Left ventricle myocardium inferior (tissue), 1 donor: ENCODE measurements around the gene TMEFF1. TPM values are rescaled to one million over a fixed set of nuclear protein-coding genes. Genes with fewer than 3 reads are reported as not detected.

ENCODE experiments used
- DNase-seq: peaks from one replicate; pipeline ENCODE4 v3.0.0-alpha.2; 2020
- H3K27ac ChIP-seq: fragments of 200-600 bp; replicated peaks from 2 replicates; pipeline ENCODE4 v1.8.0; 2021
- H3K27me3 ChIP-seq: fragments of 200-600 bp; 2 replicates; pipeline ENCODE4 v1.8.0; 2021; ENCODE audit warnings: low read depth
- H3K36me3 ChIP-seq: fragments of 200-600 bp; 2 replicates; pipeline ENCODE4 v1.8.0; 2021
- H3K4me1 ChIP-seq: fragments of 200-600 bp; 2 replicates; pipeline ENCODE4 v1.8.0; 2021
- H3K4me3 ChIP-seq: fragments of 200-600 bp; 2 replicates; pipeline ENCODE4 v1.8.0; 2021; ENCODE audit warnings: mild to moderate bottlenecking, moderate library complexity
- H3K9me3 ChIP-seq: fragments of 200-600 bp; replicated peaks from 2 replicates; pipeline ENCODE4 v1.8.0; 2021
- CTCF ChIP-seq: fragments of 200-600 bp; IDR thresholded peaks from 2 replicates; pipeline ENCODE4 v1.8.0; 2021; ENCODE audit warnings: antibody characterized with exemption, mild to moderate bottlenecking, borderline replicate concordance
- intact Hi-C: fragments of 100-400 bp; cut with micrococcal nuclease; formaldehyde crosslinking; loops from one replicate; pipeline ENCODE4 v1.11.0; 2022
- total RNA-seq: library from RNA; stranded (reverse); fragmentation: NEBNext Ultra II Directional; extraction: Animal tissue kit (Norgen Biotek cat#: 25700); gene quantifications from one replicate; pipeline ENCODE4 v1.2.1, GENCODE V29; 2021
- donor health status: DM: no; HTN: yes; CAD: no; lungs with severe emphysema.

The TMEFF1 gene
- total RNA-seq, 1 donor from 2014 or later: not detected

GRCh38 chr9:100445161-100445902, 27.6 kb upstream of the TMEFF1 start:
- peaks cover 8% of the 10 kb centered on the region for H3K36me3 ChIP-seq
- H3K9me3 ChIP-seq: no peaks in the 10 kb centered on the region
- no peak overlapping the region for H3K27ac ChIP-seq
- TF ChIP-seq CTCF: no peak
- DNase-seq: no peak
- H3K27me3 ChIP-seq: no peaks in the 10 kb centered on the region
- no peak overlapping the region for H3K4me3 ChIP-seq
- peaks cover 8% of the 10 kb centered on the region for H3K4me1 ChIP-seq
- intact Hi-C loops: no loop called here

GRCh38 chr9:100445903-100446549, 26.9 kb upstream of the TMEFF1 start:
- H3K4me1 ChIP-seq: peaks cover 8% of the 10 kb centered on the region
- no peak for TF ChIP-seq CTCF
- H3K27me3 ChIP-seq: no peaks in the 10 kb centered on the region
- H3K36me3 ChIP-seq: peaks cover 15% of the 10 kb centered on the region
- DNase-seq: no peak
- no peak overlapping the region for H3K27ac ChIP-seq
- H3K9me3 ChIP-seq: no peaks in the 10 kb centered on the region
- intact Hi-C loops: no loop called here
- no peak overlapping the region for H3K4me3 ChIP-seq

- no peak for DNase-seq
- Histone ChIP-seq H3K4me3 (no peak overlapping the region), H3K9me3 (no peaks in the 10 kb centered on the region), H3K27me3 (no peaks in the 10 kb centered on the region), H3K4me1 (peaks cover 8% of the 10 kb centered on the region), H3K27ac (no peak overlapping the region), H3K36me3 (peaks cover 20% of the 10 kb centered on the region)
- no peak for TF ChIP-seq CTCF
- intact Hi-C loops: no loop called here
Measured at GRCh38 chr9:100447041-100447440, 25.9 kb upstream of the TMEFF1 start.

GRCh38 chr9:100448266-100448665, 24.7 kb upstream of the TMEFF1 start:
- no peak overlapping the region for H3K4me3 ChIP-seq
- no peak for TF ChIP-seq CTCF
- peaks cover 27% of the 10 kb centered on the region for H3K36me3 ChIP-seq
- no peaks in the 10 kb centered on the region for H3K27me3 ChIP-seq
- no peak overlapping the region for H3K27ac ChIP-seq
- no peak for DNase-seq
- peaks cover 7% of the 10 kb centered on the region for H3K9me3 ChIP-seq
- H3K4me1 ChIP-seq: peaks cover 8% of the 10 kb centered on the region
- intact Hi-C loops: no loop called here

GRCh38 chr9:100449420-100449819, 23.5 kb upstream of the TMEFF1 start:
- Histone ChIP-seq H3K36me3 (peaks cover 38% of the 10 kb centered on the region), H3K27me3 (no peaks in the 10 kb centered on the region), H3K4me1 (no peaks in the 10 kb centered on the region), H3K4me3 (no peak overlapping the region), H3K27ac (no peak overlapping the region), H3K9me3 (peaks cover 7% of the 10 kb centered on the region)
- TF ChIP-seq CTCF: no peak
- intact Hi-C loops: no loop called here
- no peak for DNase-seq
